HepG2 (cell line): ENCODE measurements around the gene CDH13. TPM values are rescaled to one million over a fixed set of nuclear protein-coding genes. Genes with fewer than 3 reads are reported as not detected.
A peak's percentile ranks its signal among the peaks of the same experiment; 100 is the strongest.

Source experiments
- CENPT ChIP-seq: sonication (generic); formaldehyde crosslinking; IDR thresholded peaks from 2 replicates; pipeline ENCODE4 v1.8.0; 2022; ENCODE audit warnings: low read depth, mild to moderate bottlenecking, moderate library complexity, missing genetic modification reagents
- FOXO1 ChIP-seq: sonication (generic); formaldehyde crosslinking; IDR thresholded peaks from 2 replicates; pipeline ENCODE4 v1.4.0; 2020; ENCODE audit warnings: missing genetic modification reagents
- GABPB1 ChIP-seq: IDR thresholded peaks from 2 replicates; pipeline ENCODE4 v1.6.1; 2016; ENCODE audit warnings: mild to moderate bottlenecking, missing genetic modification reagents, moderate library complexity, missing compliant biosample characterization
- HOXA3 ChIP-seq: sonication (generic); formaldehyde crosslinking; IDR thresholded peaks from 2 replicates; pipeline ENCODE4 v1.5.0; 2020; ENCODE audit warnings: missing genetic modification reagents
- MBD4 ChIP-seq: IDR thresholded peaks from 2 replicates; pipeline ENCODE4 v1.6.1; 2012; ENCODE audit warnings: low read length, inconsistent platforms, borderline replicate concordance
- MEIS2 ChIP-seq: sonication (generic); formaldehyde crosslinking; IDR thresholded peaks from 2 replicates; pipeline ENCODE4 v1.9.0; 2021; ENCODE audit warnings: mild to moderate bottlenecking, missing genetic modification reagents
- MIER2 ChIP-seq: IDR thresholded peaks from 2 replicates; pipeline ENCODE4 v1.6.1; 2016; ENCODE audit warnings: missing biosample characterization, missing genetic modification reagents
- MTA1 ChIP-seq: sonication (generic); formaldehyde crosslinking; IDR thresholded peaks from 2 replicates; pipeline ENCODE4 v1.4.0; 2020; ENCODE audit warnings: missing genetic modification reagents, mild to moderate bottlenecking, borderline replicate concordance
- NFIB ChIP-seq: sonication (generic); formaldehyde crosslinking; IDR thresholded peaks from 2 replicates; pipeline ENCODE4 v1.9.0; 2021; ENCODE audit warnings: missing genetic modification reagents, mild to moderate bottlenecking, borderline replicate concordance
- THAP11 ChIP-seq: IDR thresholded peaks from 2 replicates; pipeline ENCODE4 v1.6.1; 2016; ENCODE audit warnings: missing biosample characterization, missing genetic modification reagents
- THRA ChIP-seq: sonication (generic); formaldehyde crosslinking; IDR thresholded peaks from 2 replicates; pipeline ENCODE4 v1.4.0; 2020; ENCODE audit warnings: missing genetic modification reagents, borderline replicate concordance
- ZBTB7A ChIP-seq: sonication (generic); formaldehyde crosslinking; IDR thresholded peaks from 2 replicates; pipeline ENCODE4 v1.8.0; 2022; ENCODE audit warnings: mild to moderate bottlenecking, missing genetic modification reagents
- ZFP62 ChIP-seq: sonication (generic); formaldehyde crosslinking; IDR thresholded peaks from 2 replicates; pipeline ENCODE4 v1.4.0; 2020; ENCODE audit warnings: missing genetic modification reagents
- ZFX ChIP-seq: sonication (generic); formaldehyde crosslinking; IDR thresholded peaks from 2 replicates; pipeline ENCODE4 v1.4.0; 2020; ENCODE audit warnings: mild to moderate bottlenecking, low read depth, missing genetic modification reagents, moderate library complexity
- ZNF264 ChIP-seq: sonication (generic); formaldehyde crosslinking; IDR thresholded peaks from 2 replicates; pipeline ENCODE4 v1.4.0; 2020; ENCODE audit warnings: missing genetic modification reagents
- ZNF441 ChIP-seq: sonication (generic); formaldehyde crosslinking; IDR thresholded peaks from 2 replicates; pipeline ENCODE4 v1.7.0; 2021; ENCODE audit warnings: missing genetic modification reagents, borderline replicate concordance
- ZNF546 ChIP-seq: sonication (generic); formaldehyde crosslinking; conservative IDR thresholded peaks from 2 replicates; pipeline ENCODE4 v1.8.1; 2023; ENCODE audit warnings: mild to moderate bottlenecking, missing genetic modification reagents
- ZNF644 ChIP-seq: IDR thresholded peaks from 2 replicates; pipeline ENCODE4 v1.6.1; 2016; ENCODE audit warnings: low read depth
- ZNF687 ChIP-seq: sonication (generic); formaldehyde crosslinking; IDR thresholded peaks from 2 replicates; pipeline ENCODE4 v1.5.1; 2020; ENCODE audit warnings: mild to moderate bottlenecking, missing genetic modification reagents, moderate library complexity
- polyA plus RNA-seq, 8 experiments: library from polyadenylated mRNA; depleted of rRNA in 3 of 8; stranded (reverse) in 7 of 8; unstranded in 1 of 8; fragments of >200 nt; fragmentation: Illumina TruSeq in 4 of 8; extraction: Trizol in 4 of 8; gene quantifications; 2 replicates each; pipeline versions ENCODE4 v1.2.1 to v1.2.3, GENCODE V29; 2011 to 2016; ENCODE audit warnings: low read depth in 4 of 8, missing spikeins in 1 of 8, mixed read lengths in 1 of 8; ENCODE audit not compliant: insufficient read depth in 1 of 8
- total RNA-seq, 5 experiments: library from RNA; depleted of rRNA; stranded (reverse); fragments of >200 nt; fragmentation: Illumina TruSeq; extraction: Trizol; gene quantifications; 2 replicates each; pipeline ENCODE4 v1.2.3, GENCODE V29; 2016; ENCODE audit warnings: low read depth in 1 of 5
- TF ChIP-seq, protein P1 (sequence below): sonication (generic); formaldehyde crosslinking; IDR thresholded peaks from 2 replicates; pipeline ENCODE4 v1.4.0; 2020; ENCODE audit warnings: missing genetic modification reagents, borderline replicate concordance
- TF ChIP-seq, protein P2 (sequence below): sonication (generic); formaldehyde crosslinking; IDR thresholded peaks from 2 replicates; pipeline ENCODE4 v1.9.0; 2021; ENCODE audit warnings: missing genetic modification reagents, borderline replicate concordance

The CDH13 gene
- total and polyA plus RNA-seq, 2 of the 13 experiments (the other 11 are each of a cell fraction or from before 2014, with no cell fraction given) = not detected

- TF ChIP-seq, protein P1, sequence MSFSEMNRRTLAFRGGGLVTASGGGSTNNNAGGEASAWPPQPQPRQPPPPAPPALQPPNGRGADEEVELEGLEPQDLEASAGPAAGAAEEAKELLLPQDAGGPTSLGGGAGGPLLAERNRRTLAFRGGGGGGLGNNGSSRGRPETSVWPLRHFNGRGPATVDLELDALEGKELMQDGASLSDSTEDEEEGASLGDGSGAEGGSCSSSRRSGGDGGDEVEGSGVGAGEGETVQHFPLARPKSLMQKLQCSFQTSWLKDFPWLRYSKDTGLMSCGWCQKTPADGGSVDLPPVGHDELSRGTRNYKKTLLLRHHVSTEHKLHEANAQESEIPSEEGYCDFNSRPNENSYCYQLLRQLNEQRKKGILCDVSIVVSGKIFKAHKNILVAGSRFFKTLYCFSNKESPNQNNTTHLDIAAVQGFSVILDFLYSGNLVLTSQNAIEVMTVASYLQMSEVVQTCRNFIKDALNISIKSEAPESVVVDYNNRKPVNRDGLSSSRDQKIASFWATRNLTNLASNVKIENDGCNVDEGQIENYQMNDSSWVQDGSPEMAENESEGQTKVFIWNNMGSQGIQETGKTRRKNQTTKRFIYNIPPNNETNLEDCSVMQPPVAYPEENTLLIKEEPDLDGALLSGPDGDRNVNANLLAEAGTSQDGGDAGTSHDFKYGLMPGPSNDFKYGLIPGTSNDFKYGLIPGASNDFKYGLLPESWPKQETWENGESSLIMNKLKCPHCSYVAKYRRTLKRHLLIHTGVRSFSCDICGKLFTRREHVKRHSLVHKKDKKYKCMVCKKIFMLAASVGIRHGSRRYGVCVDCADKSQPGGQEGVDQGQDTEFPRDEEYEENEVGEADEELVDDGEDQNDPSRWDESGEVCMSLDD (CRISPR knock-in tag) = no peak
- TF ChIP-seq MIER2 = 0 out of 2 replicates have a peak, but pooled peaks have one; percentile 46
- no peak for TF ChIP-seq MBD4
- TF ChIP-seq ZFX (CRISPR knock-in tag) = peak; percentile 72
- TF ChIP-seq MTA1 (CRISPR knock-in tag) = no peak
- peak; percentile 23; the same call in 1 of the 2 replicates for TF ChIP-seq GABPB1
- no peak for TF ChIP-seq ZBTB7A (CRISPR knock-in tag)
- no peak for TF ChIP-seq ZNF264 (CRISPR knock-in tag)
- TF ChIP-seq ZNF687 (CRISPR knock-in tag) = peak; percentile 34; the same call in 1 of the 2 replicates
- TF ChIP-seq HOXA3 = peak; percentile 11; the same call in 1 of the 2 replicates
- TF ChIP-seq NFIB (CRISPR knock-in tag) = no peak
- TF ChIP-seq, protein P2, sequence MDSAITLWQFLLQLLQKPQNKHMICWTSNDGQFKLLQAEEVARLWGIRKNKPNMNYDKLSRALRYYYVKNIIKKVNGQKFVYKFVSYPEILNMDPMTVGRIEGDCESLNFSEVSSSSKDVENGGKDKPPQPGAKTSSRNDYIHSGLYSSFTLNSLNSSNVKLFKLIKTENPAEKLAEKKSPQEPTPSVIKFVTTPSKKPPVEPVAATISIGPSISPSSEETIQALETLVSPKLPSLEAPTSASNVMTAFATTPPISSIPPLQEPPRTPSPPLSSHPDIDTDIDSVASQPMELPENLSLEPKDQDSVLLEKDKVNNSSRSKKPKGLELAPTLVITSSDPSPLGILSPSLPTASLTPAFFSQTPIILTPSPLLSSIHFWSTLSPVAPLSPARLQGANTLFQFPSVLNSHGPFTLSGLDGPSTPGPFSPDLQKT (CRISPR knock-in tag) = no peak
- no peak for TF ChIP-seq ZFP62 (CRISPR knock-in tag)
- no peak for TF ChIP-seq ZNF546 (CRISPR knock-in tag)
- TF ChIP-seq ZNF441 (CRISPR knock-in tag) = no peak
- 0 out of 2 replicates have a peak, but pooled peaks have one; percentile 14 for TF ChIP-seq THAP11 (CRISPR knock-in tag)
- TF ChIP-seq MEIS2 = no peak
- 0 out of 2 replicates have a peak, but pooled peaks have one; percentile 9 for TF ChIP-seq FOXO1
- 0 out of 2 replicates have a peak, but pooled peaks have one; percentile 37 for TF ChIP-seq THRA (CRISPR knock-in tag)
- no peak for TF ChIP-seq CENPT (CRISPR knock-in tag)
- no peak for TF ChIP-seq ZNF644
These were observed 1199.6 kb downstream of the CDH13 start (continued) for GRCh38 chr16:83826146-83826913.
